ENCODE results near the gene ATG2A.

Gene ATG2A

DNA sequence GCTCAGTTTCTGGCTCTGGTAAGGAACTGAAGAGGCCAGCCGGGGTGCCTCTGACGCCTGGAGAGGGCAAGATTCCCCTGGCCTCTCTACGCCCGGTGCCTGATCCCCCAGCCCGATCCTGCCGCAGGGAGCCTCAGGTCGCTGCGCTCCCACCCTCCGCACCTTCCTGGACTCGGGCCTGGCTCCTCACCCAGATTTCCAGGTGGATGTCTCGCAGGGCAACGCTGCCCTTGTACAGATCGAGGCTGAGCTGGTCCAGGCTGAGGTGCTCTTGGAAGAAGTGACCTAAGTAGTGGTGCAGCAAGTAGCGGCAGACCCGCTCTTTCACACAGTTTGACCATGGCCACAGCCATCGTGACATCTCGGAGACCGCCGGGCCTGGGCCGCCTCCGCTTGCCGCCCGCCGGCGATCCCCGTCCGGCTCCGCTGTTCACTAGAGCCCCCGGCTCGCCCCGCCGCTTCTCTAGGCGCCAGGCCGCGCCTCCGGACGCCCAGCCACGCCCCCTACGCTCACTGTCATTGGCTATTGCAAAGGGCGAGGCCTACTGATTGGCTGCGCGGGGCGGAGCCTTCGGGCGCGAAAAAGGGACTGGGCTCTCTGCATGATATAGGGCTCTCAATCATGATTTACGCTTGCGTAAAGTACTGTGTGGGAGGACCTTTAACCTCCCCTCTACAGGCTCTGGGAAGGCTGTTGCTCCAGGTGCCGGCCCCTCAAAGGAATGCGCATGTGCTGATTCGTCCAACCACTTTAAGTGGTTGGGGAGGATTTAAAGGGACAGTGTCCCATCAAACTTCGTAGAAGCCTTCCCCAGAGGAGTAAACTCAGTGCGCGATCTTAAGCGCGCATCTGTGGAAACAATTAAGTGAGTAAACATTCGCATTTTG lies at the start of gene ATG2A:
ATG2A (minus strand) TSS at position 435 of the 888 bp plus-strand sequence; CDS start at position 361, 74 bp downstream.
- DNase-seq (ENCODE audit: low spot score): peak; percentile 99

DNA sequence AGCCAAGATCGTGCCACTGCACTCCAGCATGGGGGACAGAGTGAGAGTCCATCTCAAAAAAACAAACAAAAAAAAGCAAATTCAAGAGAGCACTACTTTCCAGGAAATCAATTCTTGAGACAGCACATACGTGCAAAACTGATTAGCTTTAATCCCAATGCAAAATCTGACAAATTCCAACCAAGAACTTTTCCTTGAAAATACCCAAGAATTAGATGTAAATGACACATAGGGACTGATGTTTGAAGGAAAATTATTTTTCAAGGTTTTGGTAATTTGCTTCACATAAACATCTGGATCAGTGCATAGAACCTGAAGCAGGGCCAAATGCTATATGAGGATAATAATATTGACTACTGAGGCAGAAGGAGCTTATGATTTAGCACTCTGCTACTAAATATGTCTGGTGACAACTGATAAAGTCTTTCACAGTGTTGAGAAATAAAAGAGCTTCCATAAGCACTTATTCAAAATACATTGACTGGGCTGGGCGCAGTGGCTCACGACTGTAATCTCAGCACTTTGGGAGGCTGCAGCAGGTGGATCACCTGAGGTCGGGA lies 46.1 kb upstream of the ATG2A start:
- no peak for DNase-seq (ENCODE audit: low spot score)

DNA sequence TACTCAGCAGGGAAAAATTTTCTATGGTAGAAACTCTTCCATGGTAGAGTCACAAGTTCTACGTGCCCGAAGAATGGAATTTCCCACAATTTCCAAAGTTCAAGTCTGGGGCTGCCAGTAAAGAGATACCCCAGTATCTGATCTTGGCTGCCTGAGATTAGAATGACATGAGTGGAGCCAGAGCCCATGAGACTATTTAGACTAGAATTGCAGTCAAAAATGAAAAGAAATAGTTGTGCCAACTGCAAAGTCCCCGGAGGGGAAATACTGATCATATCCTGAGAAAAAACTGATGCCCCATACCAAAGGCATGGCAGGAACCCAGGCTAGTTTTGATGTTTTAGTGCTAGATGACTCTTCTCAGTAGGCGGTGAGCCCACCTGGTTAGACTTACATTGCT lies 43.7 kb upstream of the ATG2A start:
- no peak for DNase-seq (ENCODE audit: low spot score)

DNA sequence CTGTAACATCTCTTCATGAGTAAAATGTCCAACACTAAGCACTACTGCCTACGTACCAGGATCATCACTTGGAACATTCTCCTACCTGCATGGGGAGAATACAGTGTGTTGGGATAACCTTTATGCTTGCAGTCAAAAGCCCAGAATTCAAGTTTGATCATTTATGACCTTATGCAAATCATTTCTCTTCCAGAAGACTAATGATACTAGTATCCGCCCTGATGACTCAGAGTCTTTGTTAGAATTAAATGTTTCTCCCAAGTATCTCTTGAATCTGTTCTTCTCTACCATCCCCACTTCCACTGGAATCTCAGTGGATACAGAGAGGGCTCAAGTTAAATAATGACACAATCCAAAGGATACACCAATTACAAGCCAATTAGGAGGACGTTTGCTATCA lies 42.5 kb upstream of the ATG2A start:
- DNase-seq (ENCODE audit: low spot score): no peak

DNA sequence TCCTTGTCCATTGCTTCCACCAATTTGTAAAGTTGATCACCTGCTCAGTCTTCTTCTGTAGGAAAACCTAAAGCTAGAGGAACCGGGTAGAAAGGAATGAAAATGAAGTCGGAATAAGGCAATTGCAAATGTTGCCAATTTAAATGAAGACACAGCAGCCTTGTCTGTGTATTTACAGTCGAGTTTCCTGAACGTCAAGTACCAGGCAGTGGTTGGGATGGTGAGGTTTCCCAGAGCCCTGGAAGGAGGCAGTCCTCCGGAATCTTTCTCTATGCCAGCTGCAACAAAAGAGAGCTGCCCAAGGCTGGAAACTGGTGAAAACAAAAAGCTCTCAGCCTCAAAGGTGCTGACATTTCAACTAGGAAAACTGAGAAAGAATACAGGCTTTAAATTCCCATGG lies 37.2 kb upstream of the ATG2A start:
- no peak for DNase-seq (ENCODE audit: low spot score)

DNA sequence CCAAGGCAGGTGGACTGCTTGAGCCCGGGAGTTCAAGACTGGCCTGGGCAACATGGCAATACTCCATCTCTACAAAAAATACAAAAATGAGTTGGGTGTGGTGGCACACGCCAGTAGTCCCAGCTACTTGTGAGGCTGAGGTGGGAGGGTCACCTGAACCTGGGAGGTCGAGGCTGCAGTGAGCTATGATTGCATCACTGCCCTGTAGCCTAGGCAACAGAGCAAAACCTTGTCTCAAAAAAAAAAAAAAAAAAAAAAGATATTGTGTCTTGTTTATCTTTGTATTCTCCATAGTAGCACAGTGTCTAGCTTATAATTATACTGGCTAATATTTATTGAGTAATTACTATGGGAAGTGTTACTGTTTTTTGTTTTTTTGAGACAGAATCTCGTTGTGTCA lies 34.5 kb upstream of the ATG2A start:
- no peak for DNase-seq (ENCODE audit: low spot score)

DNA sequence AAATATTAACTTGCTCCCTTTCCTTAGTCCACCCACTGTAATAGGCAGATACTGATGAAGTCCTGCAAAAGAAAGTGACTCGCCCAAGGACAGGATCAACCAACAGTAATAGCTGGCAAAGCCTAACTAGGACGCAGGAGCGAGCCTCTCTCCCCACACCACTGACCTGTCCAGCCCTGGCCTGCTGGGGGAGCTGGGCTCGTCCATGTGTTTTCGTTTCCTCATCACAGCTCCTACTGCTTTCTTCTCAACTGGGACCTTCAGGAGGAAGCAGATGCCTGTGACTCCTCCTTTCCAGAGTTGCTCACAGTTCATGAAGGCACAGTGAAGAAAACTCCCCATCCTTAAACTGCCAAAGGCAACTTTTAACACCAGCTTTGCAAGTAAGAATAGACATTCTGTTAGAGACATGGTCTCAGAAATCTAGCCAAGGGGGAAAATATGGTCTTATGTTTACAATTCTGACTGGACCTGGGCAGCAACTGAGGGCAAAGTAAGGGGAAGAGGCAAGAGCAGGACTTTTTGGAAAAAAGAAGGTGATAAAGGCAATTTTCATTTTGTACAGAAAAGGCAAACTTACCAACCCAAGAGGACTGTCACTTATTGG lies 30.3 kb upstream of the ATG2A start:
- no peak for DNase-seq (ENCODE audit: low spot score)

DNA sequence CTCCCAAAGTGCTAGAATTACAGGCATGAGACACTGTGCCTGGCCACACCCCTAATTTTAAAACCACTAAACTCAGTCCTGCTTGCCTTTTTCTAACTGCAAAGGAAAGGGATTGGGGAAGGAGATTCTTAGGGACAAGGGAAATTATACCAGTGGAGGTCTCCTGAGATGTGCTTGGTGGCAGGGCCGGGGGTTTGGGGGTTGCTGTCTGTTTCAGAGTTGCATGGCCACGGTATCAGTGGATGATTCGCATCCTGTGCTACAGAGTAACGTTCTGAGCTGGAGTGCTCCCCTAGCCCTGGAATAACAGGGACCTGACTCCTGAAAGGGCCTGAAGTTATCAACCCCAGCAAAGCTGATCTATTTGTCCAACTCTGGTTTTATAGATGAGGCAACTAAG lies 19.5 kb upstream of the ATG2A start:
- no peak for DNase-seq (ENCODE audit: low spot score)

DNA sequence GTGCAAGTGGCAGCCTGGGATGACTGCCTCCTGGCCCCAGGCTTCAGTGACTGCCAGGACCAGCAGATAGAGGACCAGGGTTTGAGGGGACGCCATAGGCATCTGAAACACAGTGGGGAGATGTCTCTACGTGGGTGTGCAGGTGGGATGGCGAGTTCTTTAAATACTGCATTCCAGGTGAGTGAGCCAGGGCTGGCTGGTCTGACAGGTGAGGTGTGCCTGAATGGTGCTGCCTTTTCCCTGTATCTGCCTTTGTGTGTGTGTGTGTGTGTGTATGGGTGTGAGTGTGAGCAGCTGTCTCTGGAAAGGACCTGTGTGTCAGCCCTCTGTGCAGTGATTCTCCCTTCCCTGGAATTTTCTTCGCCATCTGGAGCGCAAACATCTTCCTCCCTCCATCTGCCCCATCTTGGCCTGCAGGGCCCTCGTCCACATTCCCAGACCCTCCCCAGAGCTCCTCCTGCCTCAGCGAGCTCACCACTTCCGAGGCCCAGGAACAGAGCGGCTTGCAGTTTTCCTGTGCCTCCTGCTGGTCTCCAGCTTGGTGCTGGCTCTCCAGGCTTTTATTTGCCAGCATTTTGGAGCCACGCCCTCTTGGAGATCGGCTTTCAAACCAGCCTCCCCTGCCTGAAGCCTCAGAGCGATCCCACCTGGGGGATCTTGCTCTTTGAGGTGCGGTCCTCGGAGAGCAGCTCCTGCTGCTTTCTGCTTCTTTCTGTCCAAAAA lies 18.5 kb upstream of the ATG2A start, which contains the start of gene GPHA2:
GPHA2 (minus strand) TSS at position 535 of the 723 bp plus-strand sequence; CDS start at position 102, 433 bp downstream.
- DNase-seq (ENCODE audit: low spot score): peak; percentile 70

DNA sequence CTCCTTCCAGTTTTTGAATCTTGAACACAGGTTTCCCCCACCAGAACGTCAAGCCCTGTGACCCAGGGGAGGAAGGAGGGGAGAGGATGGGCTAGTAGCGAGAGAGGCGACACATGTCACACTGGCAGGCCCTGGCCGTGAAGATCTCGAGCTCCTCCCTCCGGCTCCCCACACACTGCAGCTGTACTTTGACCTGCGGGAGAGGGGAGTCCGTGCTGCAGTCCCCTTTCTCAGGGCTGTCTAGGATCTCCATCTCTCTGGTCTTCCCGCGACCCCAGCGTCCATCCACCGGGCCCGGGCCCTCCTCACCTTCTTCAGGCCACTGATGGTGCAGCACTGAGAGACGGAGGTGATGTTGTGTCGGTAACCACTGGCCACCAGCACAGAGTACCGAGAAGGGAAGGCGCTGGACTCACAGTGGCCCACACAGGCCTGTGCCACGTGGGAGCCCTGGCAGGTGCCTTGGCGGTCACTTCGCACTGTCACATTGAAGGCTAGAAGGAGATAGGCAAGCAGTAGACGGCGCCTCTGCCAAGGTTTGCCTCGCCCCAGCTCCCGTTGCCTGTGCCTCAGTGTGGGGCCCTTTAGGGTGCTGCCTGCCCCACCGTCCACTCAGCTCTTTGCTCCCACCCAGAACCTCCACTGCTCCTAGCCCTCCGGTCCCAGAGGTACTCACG lies 17.8 kb upstream of the ATG2A start:
- DNase-seq (ENCODE audit: low spot score): no peak

DNA sequence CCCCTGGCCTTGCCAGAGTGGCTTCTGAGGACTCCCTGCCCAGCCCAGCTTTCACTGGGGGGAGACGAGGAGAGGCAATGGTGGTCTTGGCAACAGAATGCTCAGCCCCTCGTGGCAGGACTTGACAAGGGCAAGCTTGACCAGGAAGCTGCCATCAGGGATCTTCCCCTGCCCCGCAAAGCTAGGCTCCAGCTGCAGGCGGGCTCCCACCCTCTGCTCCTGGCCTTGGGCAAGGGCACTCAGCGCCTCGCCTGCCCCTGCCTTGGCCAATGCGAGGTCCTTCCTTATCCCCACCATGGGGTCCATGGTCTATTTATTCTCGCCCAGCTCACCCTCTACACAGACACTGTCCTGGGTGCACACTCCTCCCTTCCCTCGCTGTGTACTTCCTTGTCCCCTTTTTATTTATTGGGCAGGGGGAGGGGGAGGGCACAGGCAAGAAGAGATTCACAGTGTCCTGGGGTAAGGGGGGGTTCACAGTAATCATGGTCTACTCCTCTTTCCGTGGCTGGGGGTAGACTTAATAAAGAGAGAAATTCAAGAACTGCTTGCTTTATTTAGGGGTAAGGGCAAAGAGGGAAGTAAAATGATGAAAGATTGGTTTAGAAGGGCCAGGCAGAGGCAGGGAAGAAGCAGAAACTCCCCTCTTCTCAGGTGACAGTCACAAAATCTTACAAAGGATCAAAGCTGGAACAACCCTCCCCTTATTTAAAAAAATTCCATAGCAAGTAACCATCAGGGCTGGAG lies 17.1 kb upstream of the ATG2A start:
- no peak for DNase-seq (ENCODE audit: low spot score)

DNA sequence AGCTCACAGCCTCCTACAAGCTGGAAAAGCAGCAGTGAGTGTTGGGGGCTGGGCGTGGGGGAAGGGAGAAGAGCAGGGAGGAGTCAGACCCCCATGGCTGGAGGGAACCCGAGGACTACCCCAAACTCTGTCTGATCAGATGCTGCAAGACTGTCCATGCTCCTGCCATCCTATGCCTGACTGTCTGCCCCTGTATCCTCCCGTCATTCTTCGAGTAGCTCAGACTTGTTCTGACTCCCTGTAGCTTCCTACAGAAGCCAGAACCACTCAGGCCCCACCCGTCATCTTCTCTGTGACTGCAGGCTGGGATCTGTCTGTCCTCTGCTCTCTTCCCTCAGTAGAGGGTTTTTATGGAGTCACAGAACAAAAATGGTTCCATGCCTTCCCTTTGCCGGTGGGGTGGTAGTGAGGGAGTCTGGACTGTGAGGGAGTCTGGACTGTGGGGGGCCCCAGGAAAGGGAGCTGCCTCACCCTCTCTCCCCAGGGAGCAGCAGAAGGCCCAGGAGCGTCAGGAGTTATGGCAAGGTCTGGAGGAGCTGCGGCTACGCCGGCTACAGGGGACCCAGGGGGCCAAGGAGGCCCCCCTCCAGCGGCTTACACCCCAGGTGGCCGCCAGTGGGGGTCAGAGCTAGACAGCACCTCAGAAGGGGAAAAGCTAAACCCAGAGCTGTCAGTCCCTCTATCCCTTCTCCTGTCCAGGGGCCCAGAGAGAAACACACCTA lies 16.4 kb upstream of the ATG2A start:
- DNase-seq (ENCODE audit: low spot score): no peak

DNA sequence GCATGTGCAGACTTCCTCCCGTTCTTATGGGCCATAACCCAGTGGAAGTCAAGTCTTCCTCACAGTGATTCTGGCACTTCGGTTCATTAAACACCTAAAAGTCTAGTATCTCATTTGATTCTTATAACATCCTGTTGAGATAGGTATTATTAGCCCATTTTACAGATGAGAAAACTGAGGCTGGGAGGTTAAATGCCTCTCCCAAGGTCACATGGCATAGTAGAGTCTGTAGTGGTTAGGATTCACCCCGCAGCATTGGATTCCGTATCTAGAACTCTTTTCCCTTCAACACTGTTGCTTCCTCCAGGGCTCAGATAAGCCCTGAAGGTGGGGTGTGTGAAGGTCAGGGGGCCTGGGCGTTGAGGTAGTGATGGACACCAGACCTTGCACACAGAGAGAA lies 15.3 kb upstream of the ATG2A start:
- no peak for DNase-seq (ENCODE audit: low spot score)

DNA sequence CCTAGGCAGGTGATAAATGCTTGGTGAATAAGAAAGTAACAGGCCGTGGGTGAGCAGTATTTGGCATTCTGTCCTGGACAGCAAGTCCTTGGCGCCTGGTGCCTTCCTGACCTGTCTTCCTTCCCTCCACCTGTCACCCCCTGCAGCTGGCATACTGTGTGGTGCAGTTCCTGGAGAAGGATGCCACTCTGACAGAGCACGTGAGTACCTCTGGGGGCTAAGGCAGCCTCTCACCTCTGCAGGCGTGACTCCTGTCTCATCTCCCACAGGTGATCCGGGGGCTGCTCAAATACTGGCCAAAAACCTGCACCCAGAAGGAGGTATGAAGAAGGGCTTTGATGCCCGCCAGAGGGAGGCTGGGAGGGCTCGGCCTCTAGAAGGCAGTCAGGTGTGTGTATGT lies 14.3 kb upstream of the ATG2A start:
- DNase-seq (ENCODE audit: low spot score): no peak

DNA sequence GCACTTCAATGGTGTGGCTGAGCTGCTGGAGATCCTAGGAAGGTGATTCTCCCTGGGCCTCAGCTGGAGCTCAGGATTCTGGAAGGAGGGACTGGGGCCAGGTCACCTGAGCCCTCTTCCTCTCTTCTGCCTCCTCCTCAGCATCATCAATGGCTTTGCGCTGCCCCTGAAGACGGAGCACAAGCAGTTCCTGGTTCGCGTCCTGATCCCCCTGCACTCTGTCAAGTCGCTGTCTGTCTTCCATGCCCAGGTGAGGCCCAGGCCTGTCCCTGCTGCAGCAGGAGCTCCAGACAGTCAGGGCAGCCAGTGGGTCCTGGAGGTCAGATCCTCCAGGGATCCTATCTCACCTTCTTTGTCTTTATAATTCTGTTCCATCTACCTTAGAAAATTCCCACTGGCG lies 13.3 kb upstream of the ATG2A start:
- DNase-seq (ENCODE audit: low spot score): no peak

DNA sequence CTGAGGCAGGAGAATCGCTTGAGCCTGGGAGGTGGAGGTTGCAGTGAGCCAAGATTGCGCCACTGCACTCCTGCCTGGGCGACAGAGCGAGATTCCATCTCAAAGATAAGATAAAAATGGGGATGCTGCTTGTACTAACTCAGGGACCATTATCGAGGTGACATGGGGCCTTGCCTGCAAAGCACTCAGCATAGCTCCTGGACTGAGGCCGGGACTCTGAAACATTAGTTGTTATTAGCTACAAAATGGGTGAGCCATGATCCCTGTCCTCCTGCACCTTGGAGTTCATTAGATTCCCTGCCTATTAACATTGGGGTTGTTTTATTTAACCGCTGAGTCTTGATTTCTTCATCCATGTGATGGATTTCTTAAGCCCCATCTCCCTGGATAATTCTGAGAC lies 12.6 kb upstream of the ATG2A start:
- DNase-seq (ENCODE audit: low spot score): no peak

DNA sequence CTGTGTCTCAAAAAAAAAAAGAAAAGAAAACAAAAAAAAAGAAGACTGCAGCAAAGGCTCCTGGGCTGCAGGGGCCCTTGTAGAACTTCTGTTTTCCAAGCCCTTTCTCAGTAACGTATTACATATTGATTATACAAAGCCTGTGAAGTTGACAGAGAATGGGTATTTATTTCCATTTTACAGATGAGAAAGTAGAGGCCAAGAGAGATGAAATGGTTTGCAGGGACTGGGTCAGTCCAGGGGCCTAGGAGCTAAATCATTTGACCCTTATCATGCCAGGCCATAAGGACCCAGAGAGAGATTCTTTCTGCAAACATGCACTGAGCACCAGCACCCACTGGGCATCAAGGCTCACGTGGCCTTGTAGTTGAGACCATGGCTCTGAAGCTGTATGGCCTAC lies 11.9 kb upstream of the ATG2A start:
- no peak for DNase-seq (ENCODE audit: low spot score)

DNA sequence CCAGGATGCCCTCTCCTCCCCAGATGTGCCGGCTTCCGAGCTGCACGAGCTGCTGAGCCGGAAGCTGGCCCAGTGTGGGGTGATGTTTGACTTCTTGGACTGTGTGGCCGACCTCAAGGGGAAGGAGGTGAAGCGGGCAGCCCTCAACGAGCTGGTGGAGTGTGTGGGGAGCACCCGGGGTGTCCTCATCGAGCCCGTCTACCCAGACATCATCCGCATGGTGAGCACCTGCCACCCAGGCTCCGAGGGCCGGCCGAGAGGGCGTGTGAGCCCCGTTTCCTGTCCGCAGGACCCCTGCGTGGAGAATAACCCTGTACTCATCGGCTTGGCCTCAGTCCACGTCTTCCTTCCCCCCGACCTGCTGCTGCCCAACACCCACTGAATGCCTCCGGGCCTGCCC lies 9.7 kb upstream of the ATG2A start:
- DNase-seq (ENCODE audit: low spot score): no peak

DNA sequence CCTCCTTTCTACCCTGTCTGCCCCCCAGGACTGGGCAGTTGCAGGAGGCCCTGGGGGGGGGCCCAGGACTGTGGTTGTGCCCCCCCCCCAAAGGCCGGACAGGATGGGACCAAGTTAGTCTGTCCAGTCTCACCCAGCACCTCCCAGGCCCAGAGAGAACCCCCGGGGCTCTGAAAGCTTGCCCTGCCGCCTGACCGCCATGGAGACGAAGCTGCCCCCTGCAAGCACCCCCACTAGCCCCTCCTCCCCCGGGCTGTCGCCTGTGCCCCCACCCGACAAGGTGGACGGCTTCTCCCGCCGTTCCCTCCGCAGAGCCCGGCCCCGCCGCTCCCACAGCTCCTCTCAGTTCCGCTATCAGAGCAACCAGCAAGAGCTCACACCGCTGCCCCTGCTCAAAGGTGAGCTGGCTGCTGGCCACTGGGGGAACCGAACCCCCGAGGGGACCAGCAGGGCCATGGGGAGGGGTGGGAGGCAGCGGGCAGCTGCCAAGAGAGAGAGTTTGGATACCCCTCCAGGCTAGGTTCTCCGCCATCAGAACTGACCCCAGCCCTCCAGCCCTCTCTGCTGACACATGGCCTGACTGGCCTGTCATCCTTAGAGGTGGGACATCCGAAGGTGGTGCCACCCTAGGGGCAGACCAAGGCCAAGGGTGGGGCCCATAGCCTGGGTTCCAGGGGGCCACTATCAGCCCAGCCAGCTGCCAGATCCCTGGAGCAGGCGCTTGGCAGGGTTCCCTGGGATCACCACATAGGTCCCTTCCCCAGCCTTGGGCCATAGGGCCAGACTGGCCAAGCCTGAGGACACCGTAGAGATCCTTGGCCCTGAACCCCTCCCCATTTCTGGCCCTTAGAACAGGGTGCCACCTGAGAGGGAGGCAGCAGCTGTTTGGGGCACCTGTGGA lies 8.8 kb upstream of the ATG2A start:
- DNase-seq (ENCODE audit: low spot score): no peak

DNA sequence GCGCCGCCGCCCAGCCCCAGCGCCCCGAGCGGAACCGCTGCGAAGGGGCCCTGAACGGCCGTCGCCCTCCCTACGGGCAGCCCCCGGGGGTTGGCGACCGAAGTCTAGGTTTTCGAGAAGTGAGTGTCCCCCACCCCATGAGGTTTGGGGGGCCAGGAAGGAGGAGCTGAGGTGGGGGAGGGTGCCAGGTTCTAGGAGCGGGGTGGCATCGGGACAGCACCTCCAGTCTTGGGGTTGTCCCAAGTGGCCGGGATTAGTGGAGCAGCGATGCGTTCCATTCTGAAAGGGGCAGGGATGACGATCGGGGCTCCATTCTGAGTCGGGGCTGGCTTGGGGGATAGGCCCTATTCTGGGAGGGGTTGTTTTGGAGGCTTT lies 7.9 kb upstream of the ATG2A start:
- DNase-seq (ENCODE audit: low spot score): no peak

All from ecto neural progenitor cell (in vitro differentiated cells).